GM18873 (cell line): Measurements from ENCODE around the gene ARF3.
"Not testable (repeated sequence)": the region's sequence is repeated elsewhere in the genome, so short reads cannot be mapped to it uniquely, and the experiment has no call there.

Source experiments
- ATAC-seq: cut with Tn5 transposase; IDR thresholded peaks from one replicate; pipeline ENCODE4 v1.9.1; 2021; ENCODE audit warnings: mild to moderate bottlenecking, moderate library complexity, moderate number of reproducible peaks; ENCODE audit not compliant: unreplicated experiment, low FRiP score

Gene ARF3

GRCh38 chr12:48933664-48934311 is 23.5 kb downstream of the ARF3 start:
- no peak for ATAC-seq

- no peak for ATAC-seq
Measured at GRCh38 chr12:48932878-48933277, 24.4 kb downstream of the ARF3 start.

- ATAC-seq, result no peak
Measured at GRCh38 chr12:48930475-48930874, 26.8 kb downstream of the ARF3 start.

GRCh38 chr12:48929551-48929950 is 27.7 kb downstream of the ARF3 start:
- ATAC-seq, result no peak

DNA sequence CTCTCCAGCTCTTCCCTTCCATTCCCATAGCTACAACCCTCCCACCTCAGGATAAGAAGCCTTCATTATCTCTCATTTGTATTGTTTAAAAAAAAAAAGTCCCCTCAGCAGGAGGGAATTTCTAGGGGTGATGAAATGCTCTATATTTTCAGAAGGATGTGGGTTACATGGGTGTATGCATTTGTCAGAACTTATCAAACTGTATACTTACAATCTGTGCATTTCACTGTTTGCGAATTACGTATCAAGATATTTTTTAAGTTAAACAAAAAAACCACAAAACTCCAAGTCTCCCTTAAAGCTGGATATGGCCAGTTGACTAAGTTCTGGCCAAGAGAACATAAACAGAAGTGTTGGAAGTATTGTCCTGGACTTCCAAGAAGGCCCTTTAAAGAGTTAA is 30.0 kb downstream of the ARF3 start:
- ATAC-seq, result no peak

DNA sequence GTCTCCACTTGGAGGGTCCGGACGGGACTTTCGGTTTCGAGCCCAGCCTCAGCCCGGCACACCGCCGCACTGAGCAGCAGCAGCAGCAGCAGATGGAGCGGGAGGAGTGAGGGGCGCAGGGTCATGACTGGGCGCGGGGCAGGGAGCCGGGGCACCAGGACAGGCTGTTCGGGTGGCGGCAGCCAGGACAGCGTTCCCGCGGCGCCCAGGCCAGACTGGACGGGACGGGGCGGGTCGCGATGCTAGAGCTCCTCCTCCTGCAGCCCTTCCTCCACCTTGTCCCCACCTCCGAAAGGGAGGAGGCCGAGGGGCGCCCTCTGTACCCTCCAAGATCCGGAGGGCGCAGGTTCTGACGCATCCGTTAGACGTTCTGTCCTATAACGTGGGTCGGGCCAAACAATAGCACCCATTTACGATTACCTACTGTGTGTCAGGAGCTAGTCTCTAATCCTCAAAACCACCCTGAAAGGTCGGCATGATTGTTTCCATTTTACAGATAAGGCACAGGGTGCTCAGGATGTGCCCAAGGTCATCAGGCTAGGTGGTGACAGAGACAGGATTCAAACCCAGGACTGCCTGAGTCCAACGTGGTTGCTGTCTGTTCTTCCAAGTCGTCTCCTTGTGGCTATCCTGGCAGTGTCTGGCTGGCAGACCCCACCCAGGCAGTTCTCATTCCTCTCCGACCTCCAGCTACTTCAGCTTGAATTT is 31.8 kb downstream of the ARF3 start, which contains the start of gene FKBP11:
TSS of gene FKBP11 (minus strand) at position 189 of the 708 bp plus-strand sequence. CDS start at position 125, 64 bp downstream.
- peak; percentile 51 for ATAC-seq

GRCh38 chr12:48924617-48925303 is 32.5 kb downstream of the ARF3 start:
- no peak for ATAC-seq

DNA sequence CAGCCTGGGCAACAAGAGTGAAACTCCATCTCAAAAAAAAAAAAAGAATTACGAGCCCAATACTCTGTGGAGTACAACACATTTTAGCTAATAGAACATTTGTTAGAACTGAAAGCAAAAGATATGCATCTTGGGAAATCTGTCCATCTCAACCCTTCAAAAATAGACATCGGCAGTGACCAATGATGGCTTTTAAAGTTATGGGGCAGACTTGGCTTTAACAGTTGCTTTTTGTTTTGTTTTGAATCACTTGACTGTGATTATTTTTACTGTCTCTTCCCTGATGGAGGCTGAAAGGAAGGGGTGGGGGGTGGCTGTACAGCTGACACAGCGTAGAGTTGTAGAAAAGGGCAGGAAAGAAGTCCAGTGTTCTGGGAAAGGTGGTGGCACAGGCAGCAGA is 34.2 kb downstream of the ARF3 start:
- no peak for ATAC-seq

GRCh38 chr12:48917857-48918537 is 39.3 kb downstream of the ARF3 start:
- ATAC-seq, result no peak

GRCh38 chr12:48910196-48910595 is 47.1 kb downstream of the ARF3 start:
- no peak for ATAC-seq

DNA sequence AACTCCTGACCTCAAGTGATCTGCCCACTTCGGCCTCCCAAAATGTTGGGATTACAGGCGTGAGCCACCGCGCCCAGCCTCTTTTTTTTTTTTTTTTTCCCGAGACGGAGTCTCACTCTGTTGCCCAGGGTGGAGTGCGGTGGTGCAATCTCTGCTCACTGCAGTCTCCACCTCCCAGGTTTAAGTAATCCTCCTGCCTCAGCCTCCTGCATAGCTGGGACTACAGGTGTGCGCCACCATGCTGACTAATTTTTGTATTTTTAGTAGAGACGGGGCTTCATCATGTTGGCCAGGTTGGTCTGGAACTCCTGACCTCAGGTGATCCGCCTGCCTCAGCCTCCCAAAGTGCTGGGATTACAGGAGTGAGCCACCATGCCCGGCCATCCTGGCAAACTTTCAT is 47.6 kb downstream of the ARF3 start:
- not testable (repeated sequence) for ATAC-seq

GRCh38 chr12:48907245-48907644 is 50.0 kb downstream of the ARF3 start:
- ATAC-seq, result no peak

GRCh38 chr12:48903982-48904411 is 53.3 kb downstream of the ARF3 start:
- no peak for ATAC-seq

DNA sequence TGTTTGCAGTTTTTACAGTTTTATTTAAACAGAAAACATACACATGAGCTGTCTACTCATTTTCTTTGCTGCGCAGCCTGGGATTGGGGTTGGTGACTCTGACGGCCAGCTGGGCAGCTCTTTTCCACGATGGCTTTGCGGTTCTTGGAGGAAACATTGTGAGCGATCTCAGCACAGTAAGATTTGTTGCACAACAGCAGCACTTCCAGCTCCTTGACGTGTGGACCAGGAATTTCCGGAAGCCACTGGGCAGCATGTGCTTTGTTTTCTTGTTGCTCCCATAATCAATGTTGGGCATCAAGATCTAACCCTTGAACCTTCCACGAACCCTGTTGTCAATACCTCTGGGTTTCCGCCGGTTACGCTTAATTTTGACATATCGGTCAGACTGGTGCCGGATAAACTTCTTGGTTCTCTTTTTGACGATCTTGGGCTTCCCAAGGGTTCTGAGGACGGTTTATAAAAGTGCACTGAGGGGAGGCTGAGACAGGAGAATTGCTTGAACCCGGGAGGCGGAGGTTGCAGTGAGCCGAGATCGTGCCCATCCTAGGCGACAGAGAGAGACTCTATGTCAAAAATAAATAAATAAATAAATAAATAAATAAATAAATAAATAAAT is 53.8 kb downstream of the ARF3 start:
- no peak for ATAC-seq

GRCh38 chr12:48901278-48901677 is 56.0 kb downstream of the ARF3 start:
- ATAC-seq, result peak; percentile 55

- no peak for ATAC-seq
Measured at GRCh38 chr12:48899651-48900050, 57.6 kb downstream of the ARF3 start.

DNA sequence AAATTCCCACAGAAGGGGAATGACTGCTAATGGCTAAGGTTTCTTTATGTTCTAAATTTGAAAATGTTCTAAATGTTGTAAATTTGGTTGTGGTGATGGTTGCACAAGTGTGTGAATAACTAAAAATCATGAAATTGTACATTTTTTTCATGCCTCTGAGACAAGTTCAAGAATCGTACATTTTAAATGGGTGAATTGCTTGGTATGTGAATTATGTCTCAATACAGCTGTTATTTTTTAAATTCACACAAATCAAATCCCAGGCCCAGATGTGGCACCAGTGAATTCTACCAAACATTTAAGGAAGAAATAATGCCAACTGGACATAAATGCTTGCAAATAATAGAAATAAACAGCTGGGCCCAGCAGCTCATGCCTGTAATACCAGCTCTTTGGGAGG is 63.0 kb downstream of the ARF3 start:
- ATAC-seq, result no peak

- ATAC-seq, result no peak
Measured at GRCh38 chr12:48890657-48891418, 66.4 kb downstream of the ARF3 start.

- ATAC-seq, result no peak
Measured at GRCh38 chr12:48889679-48890078, 67.6 kb downstream of the ARF3 start.
